Chondrocyte (in vitro differentiated cells): Measurements from ENCODE around the gene JTB. TPM values are rescaled to one million over a fixed set of nuclear protein-coding genes. Genes with fewer than 3 reads are reported as not detected.

ENCODE experiments used
- DNase-seq: peaks from one replicate; pipeline ENCODE4 v3.0.0; 2021; ENCODE audit warnings: mixed read lengths, low spot score
- H3K27ac Mint-ChIP-seq: one replicate; pipeline ENCODE4 v1.8.0; 2021; ENCODE audit warnings: mild to moderate bottlenecking, moderate library complexity, mixed read lengths; ENCODE audit not compliant: unreplicated experiment
- H3K27me3 Mint-ChIP-seq: 2 replicates; pipeline ENCODE4 v1.8.0; 2021; ENCODE audit warnings: low read depth, mixed read lengths
- H3K36me3 Mint-ChIP-seq: 2 replicates; pipeline ENCODE4 v1.8.0; 2021; ENCODE audit warnings: low read depth, mixed read lengths
- H3K4me1 Mint-ChIP-seq: 2 replicates; pipeline ENCODE4 v1.8.0; 2021; ENCODE audit warnings: low read depth, mild to moderate bottlenecking, mixed read lengths
- H3K4me3 Mint-ChIP-seq: one replicate; pipeline ENCODE4 v1.8.0; 2021; ENCODE audit warnings: mild to moderate bottlenecking, moderate library complexity, mixed read lengths; ENCODE audit not compliant: unreplicated experiment
- H3K9me3 Mint-ChIP-seq: 2 replicates; pipeline ENCODE4 v1.8.0; 2021; ENCODE audit warnings: low read depth, mixed read lengths
- total RNA-seq: library from RNA; stranded (reverse); gene quantifications from 3 replicates; pipeline ENCODE4 v1.2.1, GENCODE V29; 2021
- TF ChIP-seq, protein P1 (sequence below): fragments of 200-600 bp; sonication (generic); IDR thresholded peaks from 2 replicates; pipeline ENCODE4 v1.5.0; 2021; ENCODE audit warnings: antibody characterized with exemption, mild to moderate bottlenecking, moderate library complexity

The JTB gene
- total RNA-seq, 1 donor from 2014 or later = 128 TPM

DNA sequence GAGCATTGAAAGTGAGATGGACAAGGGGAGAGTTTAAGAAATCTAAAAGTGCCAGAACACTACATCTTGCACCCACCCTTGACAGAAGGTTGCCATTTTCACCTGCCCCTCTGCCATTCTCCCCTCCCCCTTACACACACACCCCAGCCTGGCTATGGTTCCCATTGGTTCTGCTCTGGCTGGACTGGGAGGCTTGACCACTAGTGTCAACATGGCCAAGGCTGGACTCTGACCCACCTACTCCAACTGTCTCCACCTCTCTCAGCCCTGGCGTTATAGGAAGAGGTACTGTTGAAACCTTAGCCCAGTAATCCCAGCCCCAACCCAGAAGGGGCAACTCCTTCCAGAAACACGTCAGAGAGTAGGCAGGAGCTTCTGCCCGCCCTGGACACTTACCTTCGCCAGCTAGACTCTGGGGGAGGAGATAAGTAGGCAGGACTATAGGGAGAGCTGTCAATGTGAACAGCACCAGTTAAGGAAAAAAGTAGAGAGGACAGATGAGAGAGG is 23.6 kb downstream of the JTB start:
- H3K27ac Mint-ChIP-seq = no peak overlapping the region
- H3K27me3 Mint-ChIP-seq = no peaks in the 10 kb centered on the region
- no peaks in the 10 kb centered on the region for H3K9me3 Mint-ChIP-seq
- TF ChIP-seq, protein P1, sequence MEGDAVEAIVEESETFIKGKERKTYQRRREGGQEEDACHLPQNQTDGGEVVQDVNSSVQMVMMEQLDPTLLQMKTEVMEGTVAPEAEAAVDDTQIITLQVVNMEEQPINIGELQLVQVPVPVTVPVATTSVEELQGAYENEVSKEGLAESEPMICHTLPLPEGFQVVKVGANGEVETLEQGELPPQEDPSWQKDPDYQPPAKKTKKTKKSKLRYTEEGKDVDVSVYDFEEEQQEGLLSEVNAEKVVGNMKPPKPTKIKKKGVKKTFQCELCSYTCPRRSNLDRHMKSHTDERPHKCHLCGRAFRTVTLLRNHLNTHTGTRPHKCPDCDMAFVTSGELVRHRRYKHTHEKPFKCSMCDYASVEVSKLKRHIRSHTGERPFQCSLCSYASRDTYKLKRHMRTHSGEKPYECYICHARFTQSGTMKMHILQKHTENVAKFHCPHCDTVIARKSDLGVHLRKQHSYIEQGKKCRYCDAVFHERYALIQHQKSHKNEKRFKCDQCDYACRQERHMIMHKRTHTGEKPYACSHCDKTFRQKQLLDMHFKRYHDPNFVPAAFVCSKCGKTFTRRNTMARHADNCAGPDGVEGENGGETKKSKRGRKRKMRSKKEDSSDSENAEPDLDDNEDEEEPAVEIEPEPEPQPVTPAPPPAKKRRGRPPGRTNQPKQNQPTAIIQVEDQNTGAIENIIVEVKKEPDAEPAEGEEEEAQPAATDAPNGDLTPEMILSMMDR = no peak
- peaks cover 20% of the 10 kb centered on the region for H3K36me3 Mint-ChIP-seq
- H3K4me3 Mint-ChIP-seq = no peak overlapping the region
- DNase-seq = no peak
- peaks cover 25% of the 10 kb centered on the region for H3K4me1 Mint-ChIP-seq

DNA sequence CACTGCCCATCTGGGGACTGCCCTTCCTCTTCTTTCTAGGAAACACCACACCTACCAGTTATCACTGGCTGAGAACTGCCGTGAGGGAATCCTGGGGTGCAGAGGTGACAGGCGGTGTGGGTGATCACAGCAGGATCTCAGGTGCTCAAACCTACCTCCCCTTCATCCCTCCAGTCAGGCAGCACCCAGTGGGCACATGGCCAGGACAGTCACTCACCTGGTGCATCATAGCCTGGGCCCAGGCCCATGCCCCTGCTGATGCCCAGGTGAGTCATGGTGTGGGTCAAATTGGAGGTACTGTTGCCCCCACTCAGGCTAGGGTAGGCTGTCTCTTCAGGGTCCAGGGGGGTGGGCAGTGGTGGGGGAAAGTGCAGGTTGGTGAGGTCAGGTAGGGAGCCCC is 25.7 kb downstream of the JTB start:
- Mint-ChIP-seq H3K27ac (no peak overlapping the region), H3K4me3 (no peak overlapping the region), H3K9me3 (no peaks in the 10 kb centered on the region), H3K27me3 (no peaks in the 10 kb centered on the region), H3K4me1 (peaks cover 13% of the 10 kb centered on the region), H3K36me3 (peaks cover 23% of the 10 kb centered on the region)
- DNase-seq = no peak
- TF ChIP-seq, protein P1 = no peak

DNA sequence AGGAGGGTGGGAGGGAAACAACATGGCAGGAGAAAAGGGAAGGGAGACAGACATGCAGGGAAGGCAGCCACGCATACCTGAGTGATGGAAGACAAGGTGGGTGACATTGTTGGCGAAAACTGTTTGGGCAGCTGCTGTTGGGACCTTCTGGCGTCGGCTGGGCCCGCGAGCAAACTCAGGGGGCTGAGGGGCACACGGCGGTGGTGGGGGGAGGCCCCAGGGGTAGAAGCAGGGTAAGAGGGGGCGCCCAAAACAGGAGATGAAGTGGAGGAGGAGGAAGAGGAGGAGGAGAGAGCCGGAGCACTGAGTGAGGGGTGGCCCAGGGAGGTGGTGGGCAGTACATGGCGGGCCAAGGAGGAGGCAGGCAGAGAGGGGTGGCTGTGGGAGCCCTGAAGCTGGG is 26.3 kb downstream of the JTB start:
- Mint-ChIP-seq H3K27ac (no peak overlapping the region), H3K9me3 (no peaks in the 10 kb centered on the region), H3K36me3 (peaks cover 23% of the 10 kb centered on the region), H3K4me1 (peaks cover 9% of the 10 kb centered on the region), H3K27me3 (no peaks in the 10 kb centered on the region), H3K4me3 (no peak overlapping the region)
- no peak for DNase-seq
- TF ChIP-seq, protein P1 = no peak

DNA sequence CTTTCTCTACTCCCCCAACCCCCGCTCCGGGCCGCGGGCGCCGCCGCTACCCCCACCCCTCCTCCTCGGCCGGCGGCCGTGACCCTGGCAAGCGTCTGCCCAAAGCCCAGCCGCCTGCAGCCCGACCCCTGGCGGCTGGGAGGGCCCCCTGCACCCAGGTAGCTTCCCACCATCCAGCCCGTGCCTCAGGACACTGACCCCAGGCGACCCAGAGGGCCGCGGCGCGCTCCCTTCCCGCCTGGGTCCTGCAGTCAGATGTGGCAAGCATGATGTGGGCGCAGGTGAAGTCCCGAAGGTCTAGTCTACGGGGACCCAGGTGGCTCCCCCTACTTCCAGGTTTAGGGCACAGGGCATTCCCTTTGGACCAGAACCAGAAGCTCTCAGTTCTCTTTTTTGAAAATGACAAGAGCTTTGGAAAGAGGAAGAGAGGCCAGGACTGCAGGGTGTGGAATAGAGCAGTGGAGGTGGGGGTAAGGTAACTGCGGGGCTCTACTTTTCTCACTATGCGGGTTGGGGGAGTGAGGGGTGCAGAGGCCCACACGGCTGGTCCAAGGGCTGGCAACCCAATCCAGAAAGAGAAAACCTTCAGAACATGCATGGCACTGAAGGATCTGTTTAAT is 30.7 kb downstream of the JTB start, which contains the start of gene DENND4B:
Gene DENND4B, minus strand, starts transcription at position 97 of the 620 bp plus-strand sequence. CDS start 2,344 bp downstream, outside the sequence.
- peaks cover 17% of the 10 kb centered on the region for H3K4me1 Mint-ChIP-seq
- H3K4me3 Mint-ChIP-seq = peak within 1 kb of the TSS; percentile 80
- peak within 1 kb of the TSS; percentile 83 for H3K27ac Mint-ChIP-seq
- H3K9me3 Mint-ChIP-seq = no peaks in the 10 kb centered on the region
- H3K27me3 Mint-ChIP-seq = no peaks in the 10 kb centered on the region
- peaks cover 22% of the 10 kb centered on the region for H3K36me3 Mint-ChIP-seq
- TF ChIP-seq, protein P1 = peak; percentile 94
- peak; percentile 92 for DNase-seq

DNA sequence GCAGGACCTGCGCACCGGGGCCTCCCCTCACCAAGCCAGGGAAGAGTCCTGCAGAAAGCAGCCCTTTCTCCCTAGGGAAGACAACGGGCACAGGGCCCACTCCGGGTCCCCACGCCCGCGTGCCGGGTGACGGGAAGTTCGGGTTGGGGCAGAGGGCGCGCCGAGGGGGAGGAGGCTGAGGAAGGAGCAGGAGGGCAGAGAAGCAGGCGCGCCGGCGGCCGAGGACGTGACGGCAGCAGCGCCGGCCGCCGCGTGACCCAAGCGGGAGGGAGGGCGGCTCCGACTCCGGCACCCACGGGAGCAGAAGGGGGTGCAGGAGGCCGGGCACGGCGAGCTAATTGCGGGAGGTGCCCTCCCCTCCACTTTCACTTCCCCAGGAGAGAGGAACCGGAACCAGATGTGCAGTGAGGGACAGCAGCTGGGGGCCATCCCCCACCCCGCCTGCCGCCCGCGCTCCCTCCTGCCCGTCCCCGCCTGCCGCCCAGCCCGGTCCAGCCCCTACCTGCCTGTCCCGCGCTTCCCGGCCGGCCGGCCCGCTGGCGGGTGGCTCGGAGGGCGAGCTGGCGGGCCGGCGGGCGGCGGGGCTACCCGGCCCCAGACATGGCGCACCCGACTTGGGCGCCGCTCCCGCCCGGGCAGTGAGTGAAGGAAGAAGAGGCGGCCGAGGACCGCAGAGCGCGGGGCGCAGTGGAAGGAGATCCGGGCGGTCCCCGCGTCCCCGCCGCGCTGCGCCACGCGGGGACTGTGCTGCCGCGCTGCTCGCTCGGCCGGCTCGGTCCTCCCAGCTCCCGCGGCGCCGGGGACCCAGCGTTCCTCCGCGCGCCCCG is 31.5 kb downstream of the JTB start:
- Mint-ChIP-seq H3K36me3 (peaks cover 21% of the 10 kb centered on the region), H3K9me3 (no peaks in the 10 kb centered on the region), H3K27me3 (no peaks in the 10 kb centered on the region), H3K4me3 (peak overlapping the region; percentile 80), H3K27ac (peak overlapping the region; percentile 83), H3K4me1 (peaks cover 17% of the 10 kb centered on the region)
- TF ChIP-seq, protein P1 = no peak
- DNase-seq = peak; percentile 72
